ENCODE data around the gene STAG3.
"Not testable (repeated sequence)": the region's sequence is repeated elsewhere in the genome, so short reads cannot be mapped to it uniquely, and the experiment has no call there.

- not testable (repeated sequence) for TF ChIP-seq POLR2AphosphoS5 (IDR thresholded peaks at IDR 0.05; ENCODE audit: insufficient read depth, low read depth, low read length); CTCF (IDR thresholded peaks at IDR 0.05; ENCODE audit: extremely low read depth in 1 of 2, insufficient read depth in 1 of 2, low read depth in 1 of 2, low read length in 2 of 2); MYC (IDR thresholded peaks at IDR 0.05; ENCODE audit: low read depth, low read length); POLR2A (IDR thresholded peaks at IDR 0.05; ENCODE audit: low read depth, low read length)
Observed at GRCh38 chr7:100244988-100245605, 67.4 kb downstream of the STAG3 start.

All from endothelial cell of umbilical vein (primary cell).